HepG2 (cell line): ENCODE results near the gene RMI1. TPM values are rescaled to one million over a fixed set of nuclear protein-coding genes. Genes with fewer than 3 reads are reported as not detected.

Experiments
- ATAC-seq: fragments of 200-7000 bp; cut with Tn5 transposase; 3 replicates; pipeline ENCODE4 v1.9.1; 2020; ENCODE audit warnings: mild to moderate bottlenecking, moderate library complexity
- BruUV-seq: library from RNA; stranded (reverse); fragments of 400-500 nt; replicated peaks from 2 replicates; lab custom pipeline; 2021; lab: Mats Ljungman, UMichigan
- CTCF ChIA-PET: fragments of 300-600 bp; formaldehyde crosslinking; extraction: SDS; loops from one replicate; lab custom pipeline; 2021; ENCODE audit warnings: low total read pairs, inconsistent platforms, low intra/inter-chr PET ratio; lab: Yijun Ruan, JAX
- POLR2A ChIA-PET: fragments of 350-600 bp; sonication (Branson Sonifier 250); formaldehyde crosslinking; loops from one replicate; lab custom pipeline; 2020; ENCODE audit warnings: antibody characterized with exemption, inconsistent platforms; lab: Yijun Ruan, JAX
- DNase-seq: peaks from one replicate; pipeline ENCODE4 v3.0.0-alpha.2; 2015; ENCODE audit warnings: low spot score
- FAIRE-seq: peaks from 3 replicates; lab custom pipeline; 2011; peaks lifted over from hg19 to GRCh38; lab: Jason Lieb, UNC
- H2AFZ ChIP-seq: one replicate; pipeline ENCODE4 v1.6.1; 2011; ENCODE audit warnings: low read length, inconsistent platforms
- H3K27ac ChIP-seq: fragments of 300-600 bp; 3 replicates; pipeline ENCODE4 v1.8.0; 2011; ENCODE audit warnings: mixed run types, mild to moderate bottlenecking, mixed read lengths, low read length, inconsistent platforms; ENCODE audit not compliant: insufficient read depth; ENCODE audit errors: extremely low read length
- H3K27me3 ChIP-seq, 2 experiments: fragments of 200-600 bp in 1 of 2; 2 replicates in 1 of 2; 3 replicates in 1 of 2; pipeline versions ENCODE4 v1.6.0 to v1.8.0; 2011; ENCODE audit warnings: low read length in 2 of 2, mild to moderate bottlenecking in 2 of 2, moderate library complexity in 2 of 2, inconsistent platforms in 1 of 2; ENCODE audit not compliant: insufficient read depth in 2 of 2, control insufficient read depth in 1 of 2
- H3K36me3 ChIP-seq, 2 experiments: fragments of 200-600 bp in 1 of 2; replicated peaks in 1 of 2; 2 replicates in 1 of 2; 3 replicates in 1 of 2; pipeline versions ENCODE4 v1.5.1 to v1.8.0; 2011; ENCODE audit warnings: low read length in 2 of 2, inconsistent platforms in 1 of 2; ENCODE audit not compliant: insufficient read depth in 2 of 2, control insufficient read depth in 1 of 2
- H3K4me1 ChIP-seq: 2 replicates; pipeline ENCODE4 v1.5.1; 2012; ENCODE audit warnings: low read length, inconsistent platforms; ENCODE audit not compliant: insufficient read depth
- H3K4me2 ChIP-seq: 2 replicates; pipeline ENCODE4 v1.6.0; 2011; ENCODE audit warnings: low read depth, low read length, inconsistent platforms
- H3K4me3 ChIP-seq, 3 experiments: fragments of 200-600 bp in 1 of 3; sonication (generic), shearing (Covaris generic) in 1 of 3; replicated peaks in 1 of 3; 2 replicates each; pipeline ENCODE4 v1.5.1; 2011 to 2016; ENCODE audit warnings: low read length in 3 of 3, inconsistent platforms in 2 of 3, low read depth in 2 of 3, mild to moderate bottlenecking in 2 of 3, control low read depth in 1 of 3, mixed read lengths in 1 of 3; ENCODE audit not compliant: insufficient read depth in 1 of 3
- H3K79me2 ChIP-seq: one replicate; pipeline ENCODE4 v1.6.1; 2011; ENCODE audit warnings: low read length, inconsistent platforms; ENCODE audit not compliant: insufficient read depth
- H3K9ac ChIP-seq: 2 replicates; pipeline ENCODE4 v1.6.0; 2011; ENCODE audit warnings: mild to moderate bottlenecking, low read depth, low read length, inconsistent platforms; ENCODE audit not compliant: insufficient read depth
- H3K9me3 ChIP-seq: 2 replicates; pipeline ENCODE4 v1.5.1; 2012; ENCODE audit warnings: mild to moderate bottlenecking, low read length
- H4K20me1 ChIP-seq: 2 replicates; pipeline ENCODE4 v1.6.0; 2011; ENCODE audit warnings: inconsistent platforms, mild to moderate bottlenecking, low read length, moderate library complexity; ENCODE audit not compliant: insufficient read depth
- CENPBD1 ChIP-seq: sonication (generic); formaldehyde crosslinking; IDR thresholded peaks from 2 replicates; pipeline ENCODE4 v1.8.0; 2022; ENCODE audit warnings: missing genetic modification reagents, low read depth, mild to moderate bottlenecking, borderline replicate concordance
- HMGA1 ChIP-seq: sonication (generic); formaldehyde crosslinking; conservative IDR thresholded peaks from 2 replicates; pipeline ENCODE4 v1.4.0; 2020; ENCODE audit warnings: missing genetic modification reagents
- HNF1B ChIP-seq: sonication (generic); formaldehyde crosslinking; IDR thresholded peaks from 2 replicates; pipeline ENCODE4 v1.5.1; 2020; ENCODE audit warnings: mild to moderate bottlenecking, moderate library complexity, missing genetic modification reagents
- JUN ChIP-seq: sonication (generic); formaldehyde crosslinking; IDR thresholded peaks from 2 replicates; pipeline ENCODE4 v1.4.0; 2020; ENCODE audit warnings: mild to moderate bottlenecking, missing genetic modification reagents
- MAFF ChIP-seq: IDR thresholded peaks from 2 replicates; pipeline ENCODE4 v1.6.1; 2011; ENCODE audit warnings: low read depth, low read length, improper control_type of control experiment
- PRMT3 ChIP-seq: sonication (generic); formaldehyde crosslinking; IDR thresholded peaks from 2 replicates; pipeline ENCODE4 v1.8.1; 2022; ENCODE audit warnings: low read depth, mild to moderate bottlenecking, moderate library complexity, missing genetic modification reagents, borderline replicate concordance
- SALL1 ChIP-seq: sonication (generic); formaldehyde crosslinking; IDR thresholded peaks from 2 replicates; pipeline ENCODE4 v1.8.0; 2022; ENCODE audit warnings: mild to moderate bottlenecking, missing genetic modification reagents
- SOX5 ChIP-seq: IDR thresholded peaks from 2 replicates; pipeline ENCODE4 v1.6.1; 2016; ENCODE audit warnings: borderline replicate concordance
- SRSF1 ChIP-seq: fragments of 200-400 bp; formaldehyde crosslinking; optimal IDR thresholded peaks from 2 replicates; pipeline ENCODE3; 2017; ENCODE audit warnings: mild to moderate bottlenecking, low read depth, low read length, moderate library complexity
- YEATS4 ChIP-seq: sonication (generic); formaldehyde crosslinking; IDR thresholded peaks from 2 replicates; pipeline ENCODE4 v1.4.0; 2020; ENCODE audit warnings: missing genetic modification reagents, borderline replicate concordance
- ZNF234 ChIP-seq: sonication (generic); formaldehyde crosslinking; conservative IDR thresholded peaks from 2 replicates; pipeline ENCODE4 v1.5.1; 2020; ENCODE audit warnings: mild to moderate bottlenecking, missing genetic modification reagents
- ZNF253 ChIP-seq: sonication (generic); formaldehyde crosslinking; IDR thresholded peaks from 2 replicates; pipeline ENCODE4 v1.8.0; 2022; ENCODE audit warnings: mild to moderate bottlenecking, missing genetic modification reagents, borderline replicate concordance
- ZNF292 ChIP-seq: sonication (generic); formaldehyde crosslinking; IDR thresholded peaks from 2 replicates; pipeline ENCODE4 v1.8.1; 2022; ENCODE audit warnings: mild to moderate bottlenecking, low read depth, missing genetic modification reagents, borderline replicate concordance
- ZNF577 ChIP-seq: sonication (generic); formaldehyde crosslinking; IDR thresholded peaks from 2 replicates; pipeline ENCODE4 v1.4.0; 2020; ENCODE audit warnings: mild to moderate bottlenecking, low read depth, missing genetic modification reagents, borderline replicate concordance
- ZNF776 ChIP-seq: sonication (generic); formaldehyde crosslinking; IDR thresholded peaks from 2 replicates; pipeline ENCODE4 v1.4.0; 2020; ENCODE audit warnings: mild to moderate bottlenecking, missing genetic modification reagents
- WGBS: methylation state at CpG from one replicate; pipeline ENCODE4 v1.1.6; 2017; ENCODE audit warnings: low lambda C conversion rate; 5-methylcytosine and 5-hydroxymethylcytosine counted together
- in situ Hi-C: cut with HindIII; loops from 2 replicates; pipeline ENCODE4 v1.10.0; 2017; ENCODE audit warnings: low pct_unique_long_range_greater_than_20kb; ENCODE audit not compliant: extremely low pct_ligation_motif_present
- intact Hi-C: fragments of 100-400 bp; cut with micrococcal nuclease; formaldehyde crosslinking; loops from one replicate; pipeline ENCODE4 v1.10.0; 2022; ENCODE audit not compliant: unreplicated experiment
- polyA plus RNA-seq, 8 experiments: library from polyadenylated mRNA; depleted of rRNA in 3 of 8; stranded (reverse) in 7 of 8; unstranded in 1 of 8; fragments of >200 nt; fragmentation: Illumina TruSeq in 4 of 8; extraction: Trizol in 4 of 8; gene quantifications; 2 replicates each; pipeline versions ENCODE4 v1.2.1 to v1.2.3, GENCODE V29; 2011 to 2016; ENCODE audit warnings: low read depth in 4 of 8, missing spikeins in 1 of 8, mixed read lengths in 1 of 8; ENCODE audit not compliant: insufficient read depth in 1 of 8
- total RNA-seq, 5 experiments: library from RNA; depleted of rRNA; stranded (reverse); fragments of >200 nt; fragmentation: Illumina TruSeq; extraction: Trizol; gene quantifications; 2 replicates each; pipeline ENCODE4 v1.2.3, GENCODE V29; 2016; ENCODE audit warnings: low read depth in 1 of 5
- TF ChIP-seq, protein P1 (sequence below): sonication (generic); formaldehyde crosslinking; IDR thresholded peaks from 2 replicates; pipeline ENCODE4 v1.4.0; 2020; ENCODE audit warnings: missing genetic modification reagents
- TF ChIP-seq, protein P2 (sequence below): sonication (generic); formaldehyde crosslinking; IDR thresholded peaks from 2 replicates; pipeline ENCODE4 v1.5.0; 2020; ENCODE audit warnings: missing genetic modification reagents

RMI1 gene
- total and polyA plus RNA-seq, 2 of the 13 experiments (the other 11 are each of a cell fraction or from before 2014, with no cell fraction given) = 0.54 to 3.7 TPM

GRCh38 chr9:83932851-83933250 is 47.8 kb upstream of the RMI1 start:
- ATAC-seq (no peak), DNase-seq (no peak), FAIRE-seq (no peak)
- Histone ChIP-seq H3K9ac (no peak overlapping the region), H3K27me3 (no peaks in the 10 kb centered on the region), H3K27ac (no peak overlapping the region), H3K36me3 (0 out of 5 replicates have a peak, but pooled peaks cover 0 to 3% of the 10 kb centered on the region in 2 experiments), H3K9me3 (no peaks in the 10 kb centered on the region), H3K79me2 (no peaks in the 10 kb centered on the region), H2AFZ (no peak overlapping the region), H3K4me1 (peaks cover 18% of the 10 kb centered on the region), H3K4me2 (no peak overlapping the region), H3K4me3 (no peak overlapping the region), H4K20me1 (no peaks in the 10 kb centered on the region)
- intact Hi-C loops (no loop called here), in situ Hi-C loops (no loop called here)
- no TSS peak for BruUV-seq
- ChIA-PET POLR2A (interaction anchor here (1.4 kb wide), 1 partner anchor 8 kb away, joined by 3 read pairs; no protein-coding TSS in a partner anchor), CTCF (no interaction called here)
- WGBS = 95% methylated on average over 5 of the region's 5 CpGs
- TF ChIP-seq JUN (CRISPR knock-in tag) = no peak
- TF ChIP-seq ZNF292 (CRISPR knock-in tag) = no peak
- no peak for TF ChIP-seq SRSF1
- no peak for TF ChIP-seq HMGA1 (CRISPR knock-in tag)
- TF ChIP-seq, protein P1, sequence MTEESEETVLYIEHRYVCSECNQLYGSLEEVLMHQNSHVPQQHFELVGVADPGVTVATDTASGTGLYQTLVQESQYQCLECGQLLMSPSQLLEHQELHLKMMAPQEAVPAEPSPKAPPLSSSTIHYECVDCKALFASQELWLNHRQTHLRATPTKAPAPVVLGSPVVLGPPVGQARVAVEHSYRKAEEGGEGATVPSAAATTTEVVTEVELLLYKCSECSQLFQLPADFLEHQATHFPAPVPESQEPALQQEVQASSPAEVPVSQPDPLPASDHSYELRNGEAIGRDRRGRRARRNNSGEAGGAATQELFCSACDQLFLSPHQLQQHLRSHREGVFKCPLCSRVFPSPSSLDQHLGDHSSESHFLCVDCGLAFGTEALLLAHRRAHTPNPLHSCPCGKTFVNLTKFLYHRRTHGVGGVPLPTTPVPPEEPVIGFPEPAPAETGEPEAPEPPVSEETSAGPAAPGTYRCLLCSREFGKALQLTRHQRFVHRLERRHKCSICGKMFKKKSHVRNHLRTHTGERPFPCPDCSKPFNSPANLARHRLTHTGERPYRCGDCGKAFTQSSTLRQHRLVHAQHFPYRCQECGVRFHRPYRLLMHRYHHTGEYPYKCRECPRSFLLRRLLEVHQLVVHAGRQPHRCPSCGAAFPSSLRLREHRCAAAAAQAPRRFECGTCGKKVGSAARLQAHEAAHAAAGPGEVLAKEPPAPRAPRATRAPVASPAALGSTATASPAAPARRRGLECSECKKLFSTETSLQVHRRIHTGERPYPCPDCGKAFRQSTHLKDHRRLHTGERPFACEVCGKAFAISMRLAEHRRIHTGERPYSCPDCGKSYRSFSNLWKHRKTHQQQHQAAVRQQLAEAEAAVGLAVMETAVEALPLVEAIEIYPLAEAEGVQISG (CRISPR knock-in tag) = no peak
- no peak for TF ChIP-seq YEATS4 (CRISPR knock-in tag)
- TF ChIP-seq, protein P2, sequence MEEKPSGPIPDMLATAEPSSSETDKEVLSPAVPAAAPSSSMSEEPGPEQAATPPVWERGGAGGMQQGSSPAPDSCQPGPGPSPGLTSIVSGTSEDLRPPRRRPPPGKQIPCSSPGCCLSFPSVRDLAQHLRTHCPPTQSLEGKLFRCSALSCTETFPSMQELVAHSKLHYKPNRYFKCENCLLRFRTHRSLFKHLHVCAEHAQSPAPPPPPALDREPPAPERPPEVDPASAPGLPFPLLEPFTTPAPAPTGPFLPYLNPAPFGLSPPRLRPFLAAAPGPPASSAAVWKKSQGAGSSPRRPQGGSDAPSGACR = no peak
- TF ChIP-seq HNF1B (CRISPR knock-in tag) = no peak
- no peak for TF ChIP-seq MAFF
- no peak for TF ChIP-seq PRMT3 (CRISPR knock-in tag)
- no peak for TF ChIP-seq SOX5 (CRISPR knock-in tag)
- no peak for TF ChIP-seq ZNF776 (CRISPR knock-in tag)
- no peak for TF ChIP-seq ZNF234 (CRISPR knock-in tag)
- TF ChIP-seq SALL1 (CRISPR knock-in tag) = no peak
- TF ChIP-seq CENPBD1 (CRISPR knock-in tag) = no peak
- no peak for TF ChIP-seq ZNF577 (CRISPR knock-in tag)
- no peak for TF ChIP-seq ZNF253 (CRISPR knock-in tag)
